B cell (primary cell): ENCODE measurements around the gene SEL1L.

Experiments used
- CTCF ChIP-seq: fragments of 200-600 bp; IDR thresholded peaks from one replicate; pipeline ENCODE4 v1.8.0; 2022; ENCODE audit warnings: antibody characterized with exemption, mild to moderate bottlenecking
- EZH2 ChIP-seq: IDR thresholded peaks from 2 replicates; pipeline ENCODE4 v1.6.1; 2012; ENCODE audit warnings: borderline replicate concordance, low read depth, mild to moderate bottlenecking, moderate library complexity, low read length; ENCODE audit not compliant: insufficient read depth, poor library complexity, severe bottlenecking

DNA sequence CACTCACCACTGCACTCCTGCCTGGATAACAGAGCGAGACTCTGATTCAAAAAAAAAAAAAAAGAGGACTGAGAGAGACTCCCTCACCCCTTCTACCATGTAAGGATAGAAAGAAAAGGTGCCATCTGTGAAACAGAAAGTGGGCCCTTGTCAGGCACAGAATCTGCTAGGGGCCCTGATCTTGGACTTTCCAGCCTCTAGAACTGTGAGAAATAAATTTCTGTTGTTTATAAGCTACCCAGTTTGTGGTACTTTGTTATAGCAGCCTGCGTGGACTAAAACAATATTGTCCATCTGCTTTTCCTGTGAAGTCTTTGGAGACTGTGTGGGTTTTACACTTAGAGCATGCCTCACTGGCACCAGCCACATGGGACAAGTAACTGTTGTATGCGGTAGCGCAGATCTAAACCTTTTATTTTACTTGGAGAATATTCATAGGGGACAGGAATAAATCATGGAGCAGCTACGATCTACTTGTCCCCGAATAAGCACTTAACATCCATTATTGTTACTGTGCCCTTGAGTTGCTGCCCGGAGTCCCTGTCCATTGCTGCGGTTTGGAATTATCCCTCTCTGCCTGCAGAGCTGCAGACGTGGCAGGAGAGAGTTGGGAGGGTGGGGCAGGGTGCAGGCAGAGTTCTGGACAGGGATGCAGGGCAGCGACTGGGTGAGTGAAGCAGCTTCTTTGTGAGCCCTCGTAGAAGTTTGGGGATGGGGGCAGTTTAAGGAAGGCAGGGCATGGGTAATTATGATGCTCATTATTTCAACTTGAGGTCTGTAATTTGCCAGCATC lies 81.1 kb downstream of the SEL1L start:
- TF ChIP-seq EZH2 (no peak), CTCF (no peak)
